Loucy (cell line): Measurements from ENCODE around the gene EEF1AKMT1.

Experiments
- CTCF ChIP-seq: fragments of 200-600 bp; sonication (generic); conservative IDR thresholded peaks from 2 replicates; pipeline ENCODE4 v1.5.1; 2014; ENCODE audit warnings: mild to moderate bottlenecking, antibody characterized with exemption, low read length
- EZH2phosphoT487 ChIP-seq: fragments of 200-600 bp; IDR thresholded peaks from 2 replicates; pipeline ENCODE4 v1.6.1; 2018; ENCODE audit warnings: antibody characterized with exemption, mild to moderate bottlenecking, moderate library complexity, borderline replicate concordance

GRCh38 chr13:20780317-20780716, 6.6 kb upstream of the EEF1AKMT1 start:
- TF ChIP-seq CTCF: no peak
- TF ChIP-seq EZH2phosphoT487: no peak
